Neural crest cell (in vitro differentiated cells): Measurements from ENCODE around the gene KLC1. TPM values are rescaled to one million over a fixed set of nuclear protein-coding genes. Genes with fewer than 3 reads are reported as not detected.
"Not testable (repeated sequence)": the region's sequence is repeated elsewhere in the genome, so short reads cannot be mapped to it uniquely, and the experiment has no call there.

Source experiments
- DNase-seq: peaks from one replicate; pipeline ENCODE4 v3.0.0; 2021; ENCODE audit warnings: low read depth, mixed read lengths, low spot score
- H3K27ac Mint-ChIP-seq: one replicate; pipeline ENCODE4 v1.8.0; 2021; ENCODE audit warnings: mild to moderate bottlenecking, mixed read lengths; ENCODE audit not compliant: unreplicated experiment
- H3K27me3 Mint-ChIP-seq: 2 replicates; pipeline ENCODE4 v1.8.0; 2021; ENCODE audit warnings: low read depth, mild to moderate bottlenecking, mixed read lengths
- H3K36me3 Mint-ChIP-seq: 2 replicates; pipeline ENCODE4 v1.8.0; 2021; ENCODE audit warnings: low read depth, mild to moderate bottlenecking, mixed read lengths
- H3K4me1 Mint-ChIP-seq: 2 replicates; pipeline ENCODE4 v1.8.0; 2021; ENCODE audit warnings: mixed read lengths
- H3K4me3 Mint-ChIP-seq: one replicate; pipeline ENCODE4 v1.8.0; 2021; ENCODE audit warnings: mild to moderate bottlenecking, mixed read lengths
- H3K9me3 Mint-ChIP-seq: 2 replicates; pipeline ENCODE4 v1.8.0; 2021; ENCODE audit warnings: mixed read lengths
- CTCF ChIP-seq: fragments of 200-600 bp; sonication (generic); conservative IDR thresholded peaks from 2 replicates; pipeline ENCODE4 v1.5.0; 2021; ENCODE audit warnings: antibody characterized with exemption, mild to moderate bottlenecking
- total RNA-seq: library from RNA; stranded (reverse); gene quantifications from 2 replicates; pipeline ENCODE4 v1.2.1, GENCODE V29; 2021

The KLC1 gene
- total RNA-seq, 1 donor from 2014 or later, result 173 TPM

- H3K27ac Mint-ChIP-seq, result no peak overlapping the region
- peaks cover 22% of the 10 kb centered on the region for H3K4me1 Mint-ChIP-seq
- peaks cover 3% of the 10 kb centered on the region for H3K36me3 Mint-ChIP-seq
- no peaks in the 10 kb centered on the region for H3K27me3 Mint-ChIP-seq
- DNase-seq, result no peak
- H3K9me3 Mint-ChIP-seq, result no peaks in the 10 kb centered on the region
- no peak overlapping the region for H3K4me3 Mint-ChIP-seq
- TF ChIP-seq CTCF, result no peak
Measured at GRCh38 chr14:103650213-103650612, 21.2 kb downstream of the KLC1 start.

GRCh38 chr14:103651585-103651984 lies 22.6 kb downstream of the KLC1 start:
- Mint-ChIP-seq H3K4me3 (no peak overlapping the region), H3K36me3 (peaks cover 6% of the 10 kb centered on the region), H3K27me3 (no peaks in the 10 kb centered on the region), H3K4me1 (peaks cover 22% of the 10 kb centered on the region), H3K27ac (no peak overlapping the region), H3K9me3 (no peaks in the 10 kb centered on the region)
- no peak for TF ChIP-seq CTCF
- no peak for DNase-seq

- Mint-ChIP-seq H3K4me1 (peaks cover 22% of the 10 kb centered on the region), H3K36me3 (peaks cover 11% of the 10 kb centered on the region), H3K4me3 (no peak overlapping the region), H3K27me3 (no peaks in the 10 kb centered on the region), H3K27ac (no peak overlapping the region), H3K9me3 (no peaks in the 10 kb centered on the region)
- no peak for TF ChIP-seq CTCF
- no peak for DNase-seq
Measured at GRCh38 chr14:103652806-103653205, 23.8 kb downstream of the KLC1 start.

- H3K9me3 Mint-ChIP-seq, H3K27me3 Mint-ChIP-seq, H3K4me3 Mint-ChIP-seq, DNase-seq: not testable (repeated sequence)
- H3K27ac Mint-ChIP-seq, result peak overlapping the region; percentile 86
- H3K4me1 Mint-ChIP-seq, result peaks cover 22% of the 10 kb centered on the region
- H3K36me3 Mint-ChIP-seq, result peaks cover 14% of the 10 kb centered on the region
Measured at GRCh38 chr14:103653336-103653735, 24.3 kb downstream of the KLC1 start.

- no peak overlapping the region for H3K4me3 Mint-ChIP-seq
- peaks cover 22% of the 10 kb centered on the region for H3K4me1 Mint-ChIP-seq
- TF ChIP-seq CTCF, result no peak
- H3K27ac Mint-ChIP-seq, result peak overlapping the region; percentile 22
- peaks cover 14% of the 10 kb centered on the region for H3K36me3 Mint-ChIP-seq
- no peaks in the 10 kb centered on the region for H3K9me3 Mint-ChIP-seq
- no peak for DNase-seq
- H3K27me3 Mint-ChIP-seq, result no peaks in the 10 kb centered on the region
Measured at GRCh38 chr14:103653805-103654204, 24.8 kb downstream of the KLC1 start.

GRCh38 chr14:103654619-103655018 lies 25.6 kb downstream of the KLC1 start:
- H3K27me3 Mint-ChIP-seq, result no peaks in the 10 kb centered on the region
- H3K9me3 Mint-ChIP-seq, result no peaks in the 10 kb centered on the region
- H3K4me3 Mint-ChIP-seq, result no peak overlapping the region
- DNase-seq, result no peak
- H3K36me3 Mint-ChIP-seq, result peaks cover 19% of the 10 kb centered on the region
- TF ChIP-seq CTCF, result no peak
- no peak overlapping the region for H3K27ac Mint-ChIP-seq
- peaks cover 22% of the 10 kb centered on the region for H3K4me1 Mint-ChIP-seq
